HCT116 (cell line): ENCODE data around the gene COBL. TPM values are rescaled to one million over a fixed set of nuclear protein-coding genes. Genes with fewer than 3 reads are reported as not detected.

ENCODE experiments used
- ATAC-seq: fragments of 200-7000 bp; cut with Tn5 transposase; 2 replicates; pipeline ENCODE4 v1.9.1; 2020; ENCODE audit warnings: mild to moderate bottlenecking, moderate library complexity
- BruUV-seq: library from RNA; stranded (reverse); fragments of 400-500 nt; replicated peaks from 2 replicates; lab custom pipeline; 2021; lab: Mats Ljungman, UMichigan
- CTCF ChIA-PET: fragments of 300-600 bp; sonication (Branson Sonifier 250); formaldehyde crosslinking; loops from one replicate; lab custom pipeline; 2021; ENCODE audit warnings: antibody characterized with exemption; lab: Charles Lee
- POLR2A ChIA-PET: fragments of 300-600, 350-600 bp; sonication (Branson Sonifier 250); formaldehyde crosslinking; loops from one replicate; lab custom pipeline; 2021; ENCODE audit warnings: antibody characterized with exemption; lab: Charles Lee
- RAD21 ChIA-PET, 2 experiments: fragments of 300-600 bp; sonication (Branson Sonifier 250); formaldehyde crosslinking; loops; one replicate each; lab custom pipeline; 2023; ENCODE audit warnings: low total read pairs in 2 of 2; ENCODE audit not compliant: uncharacterized antibody in 2 of 2, unreplicated experiment in 2 of 2, low non-redundant PET in 1 of 2; lab: Charles Lee
- DNase-seq: peaks from one replicate; pipeline ENCODE4 v3.0.0-alpha.2; 2010; ENCODE audit warnings: low read depth, low spot score
- H2AFZ ChIP-seq: fragments of 200-600 bp; shearing (Covaris generic), sonication (generic); 2 replicates; pipeline ENCODE4 v1.6.1; 2017; ENCODE audit warnings: low read depth, mixed run types, mixed read lengths, antibody characterized with exemption, low read length; ENCODE audit not compliant: poor library complexity, severe bottlenecking
- H3K27ac ChIP-seq: 2 replicates; pipeline ENCODE4 v1.5.1; 2012; ENCODE audit warnings: low read depth, low read length
- H3K27me3 ChIP-seq: fragments of 200-600 bp; sonication (generic); 2 replicates; pipeline ENCODE4 v1.6.1; 2016; ENCODE audit warnings: mixed run types, low read length, mixed read lengths; ENCODE audit not compliant: insufficient read depth
- H3K36me3 ChIP-seq, 2 experiments: fragments of 200-500 bp in 1 of 2; fragments of 200-600 bp in 1 of 2; sonication (Bioruptor generic) in 1 of 2; sonication (generic) in 1 of 2; 2 replicates each; pipeline versions ENCODE4 v1.5.1 to v1.6.1; 2014 to 2016; ENCODE audit warnings: low read length in 2 of 2, inconsistent platforms in 1 of 2, mixed read lengths in 1 of 2, mixed run types in 1 of 2; ENCODE audit not compliant: insufficient read depth in 2 of 2, control insufficient read depth in 1 of 2
- H3K4me1 ChIP-seq, 2 experiments: fragments of 200-600 bp in 1 of 2; sonication (generic) in 1 of 2; 2 replicates each; pipeline versions ENCODE4 v1.5.1 to v1.6.1; 2012 to 2017; ENCODE audit warnings: low read length in 2 of 2, inconsistent platforms in 1 of 2, mild to moderate bottlenecking in 1 of 2, mixed read lengths in 1 of 2, mixed run types in 1 of 2, moderate library complexity in 1 of 2; ENCODE audit not compliant: insufficient read depth in 2 of 2, control insufficient read depth in 1 of 2
- H3K4me2 ChIP-seq: fragments of 200-600 bp; sonication (generic); 2 replicates; pipeline ENCODE4 v1.6.1; 2017; ENCODE audit warnings: mixed run types, low read length, mixed read lengths
- H3K4me3 ChIP-seq, 2 experiments: fragments of 200-600 bp in 1 of 2; sonication (generic) in 1 of 2; replicated peaks in 1 of 2; 2 replicates each; pipeline ENCODE4 v1.5.1; 2011 to 2016; ENCODE audit warnings: low read length in 2 of 2, control low read depth in 1 of 2, low read depth in 1 of 2, mild to moderate bottlenecking in 1 of 2, mixed read lengths in 1 of 2, mixed run types in 1 of 2
- H3K79me2 ChIP-seq: fragments of 200-600 bp; sonication (generic); 2 replicates; pipeline ENCODE4 v1.6.1; 2017; ENCODE audit warnings: mild to moderate bottlenecking, mixed run types, low read length, moderate library complexity, mixed read lengths; ENCODE audit not compliant: insufficient read depth
- H3K9ac ChIP-seq: fragments of 200-600 bp; sonication (generic); 2 replicates; pipeline ENCODE4 v1.6.1; 2016; ENCODE audit warnings: low read length, mixed read lengths
- H3K9me2 ChIP-seq: fragments of 200-600 bp; sonication (generic), shearing (Covaris generic); 2 replicates; pipeline ENCODE4 v1.6.1; 2017; ENCODE audit warnings: mixed run types, mild to moderate bottlenecking, moderate library complexity; ENCODE audit not compliant: insufficient read depth
- H3K9me3 ChIP-seq, 2 experiments: fragments of 200-500 bp in 1 of 2; fragments of 200-600 bp in 1 of 2; sonication (Bioruptor generic) in 1 of 2; sonication (generic) in 1 of 2; 2 replicates each; pipeline ENCODE4 v1.6.1; 2014 to 2017; ENCODE audit warnings: low read length in 2 of 2, mixed read lengths in 2 of 2, inconsistent platforms in 1 of 2, low read depth in 1 of 2, mild to moderate bottlenecking in 1 of 2, mixed run types in 1 of 2, moderate library complexity in 1 of 2; ENCODE audit not compliant: control insufficient read depth in 1 of 2, insufficient read depth in 1 of 2
- H4K20me1 ChIP-seq: fragments of 200-600 bp; sonication (generic), shearing (Covaris generic); 2 replicates; pipeline ENCODE4 v1.6.1; 2017; ENCODE audit warnings: mixed run types, mild to moderate bottlenecking, moderate library complexity; ENCODE audit not compliant: insufficient read depth
- ATF3 ChIP-seq: IDR thresholded peaks from 2 replicates; pipeline ENCODE4 v1.6.1; 2012
- CEBPB ChIP-seq: IDR thresholded peaks from 2 replicates; pipeline ENCODE4 v1.6.1; 2012; ENCODE audit warnings: low read depth
- CTCF ChIP-seq, 3 experiments: fragments of 200-600 bp in 1 of 3; sonication (generic) in 1 of 3; IDR thresholded peaks in 2 of 3; conservative IDR thresholded peaks in 1 of 3; 2 replicates each; pipeline ENCODE4 v1.5.1; 2012 to 2017; ENCODE audit warnings: low read depth in 2 of 3, low read length in 2 of 3, antibody characterized with exemption in 1 of 3, borderline replicate concordance in 1 of 3, control low read depth in 1 of 3, mild to moderate bottlenecking in 1 of 3, mixed read lengths in 1 of 3, mixed run types in 1 of 3, moderate library complexity in 1 of 3; ENCODE audit not compliant: insufficient read depth in 1 of 3
- EGR1 ChIP-seq: IDR thresholded peaks from 2 replicates; pipeline ENCODE4 v1.6.1; 2012; ENCODE audit warnings: low read depth
- EZH2phosphoT487 ChIP-seq: fragments of 200-600 bp; IDR thresholded peaks from 2 replicates; pipeline ENCODE4 v1.6.1; 2018; ENCODE audit warnings: antibody characterized with exemption, borderline replicate concordance
- FOSL1 ChIP-seq: IDR thresholded peaks from 2 replicates; pipeline ENCODE4 v1.6.1; 2012; ENCODE audit warnings: low read depth
- POLR2A ChIP-seq: IDR thresholded peaks from 2 replicates; pipeline ENCODE4 v1.7.0; 2011; ENCODE audit warnings: borderline replicate concordance; ENCODE audit not compliant: insufficient read depth, insufficient read length; ENCODE audit errors: extremely low read depth
- POLR2AphosphoS5 ChIP-seq: IDR thresholded peaks from 2 replicates; pipeline ENCODE4 v1.6.1; 2011; ENCODE audit warnings: mild to moderate bottlenecking, low read depth, low read length, moderate library complexity
- RAD21 ChIP-seq: IDR thresholded peaks from 2 replicates; pipeline ENCODE4 v1.6.1; 2012; ENCODE audit warnings: low read depth, mild to moderate bottlenecking
- REST ChIP-seq: IDR thresholded peaks from 2 replicates; pipeline ENCODE4 v1.6.1; 2012; ENCODE audit warnings: low read depth
- SP1 ChIP-seq: IDR thresholded peaks from 2 replicates; pipeline ENCODE4 v1.6.1; 2012; ENCODE audit warnings: low read depth
- TCF7L2 ChIP-seq: IDR thresholded peaks from 2 replicates; pipeline ENCODE4 v1.7.0; 2011; ENCODE audit warnings: borderline replicate concordance, inconsistent platforms; ENCODE audit not compliant: insufficient read depth, insufficient read length; ENCODE audit errors: extremely low read depth
- YY1 ChIP-seq: IDR thresholded peaks from 2 replicates; pipeline ENCODE4 v1.6.1; 2011; ENCODE audit warnings: low read length, low read depth, moderate library complexity, mild to moderate bottlenecking; ENCODE audit not compliant: insufficient replicate concordance; ENCODE audit errors: extremely low read depth
- ZBTB33 ChIP-seq: IDR thresholded peaks from 2 replicates; pipeline ENCODE4 v1.6.1; 2011; ENCODE audit warnings: mild to moderate bottlenecking, low read length, moderate library complexity; ENCODE audit not compliant: insufficient replicate concordance; ENCODE audit errors: extremely low read depth
- intact Hi-C: fragments of 100-400 bp; cut with micrococcal nuclease; formaldehyde crosslinking; loops from 2 replicates; pipeline ENCODE4 v1.10.0; 2022
- total RNA-seq: library from RNA; stranded (reverse); gene quantifications from one replicate; pipeline ENCODE4 v1.2.1, GENCODE V29; 2021; ENCODE audit not compliant: unreplicated experiment

Gene COBL
- total RNA-seq, 1 experiment from 2014 or later = 19.3 TPM

GRCh38 chr7:51019191-51019844, 297.3 kb downstream of the COBL start (continued):
- TF ChIP-seq YY1 (no peak), SP1 (no peak), RAD21 (no peak), CTCF (IDR thresholded peaks at IDR 0.05 in 2 of 3, conservative IDR thresholded peaks at IDR 0.05 in 1 of 3; ENCODE audit: borderline replicate concordance in 1 of 3, insufficient read depth in 1 of 3, low read depth in 2 of 3, low read length in 2 of 3) (no peak)

GRCh38 chr7:51017576-51018535, 298.8 kb downstream of the COBL start:
- Histone ChIP-seq H3K4me2 (no peak overlapping the region), H3K4me1 (no peaks in the 10 kb centered on the region; a peak in 1 of 4 replicates), H2AFZ (no peak overlapping the region), H3K27ac (no peak overlapping the region), H4K20me1 (no peaks in the 10 kb centered on the region), H3K9me3 (no peaks in the 10 kb centered on the region), H3K9ac (no peak overlapping the region), H3K79me2 (no peaks in the 10 kb centered on the region), H3K4me3 (no peak overlapping the region), H3K9me2 (no peaks in the 10 kb centered on the region), H3K27me3 (no peaks in the 10 kb centered on the region), H3K36me3 (no peaks in the 10 kb centered on the region)
- no TSS peak for BruUV-seq
- RAD21 ChIA-PET = no interaction called here
- DNase-seq (no peak), ATAC-seq (no peak)
- CTCF ChIA-PET = no interaction called here
- intact Hi-C loops = no loop called here
- POLR2A ChIA-PET = no interaction called here
- TF ChIP-seq EGR1 = no peak
- TF ChIP-seq CEBPB = no peak
- TF ChIP-seq ATF3 = no peak
- TF ChIP-seq REST = no peak
- no peak for TF ChIP-seq POLR2A
- TF ChIP-seq ZBTB33 = no peak
- no peak for TF ChIP-seq EZH2phosphoT487
- no peak for TF ChIP-seq FOSL1
- TF ChIP-seq TCF7L2 = no peak
- no peak for TF ChIP-seq POLR2AphosphoS5
